NCI-H2196 (cell line): ENCODE results near the gene PRR16.

ENCODE experiments used
- DNase-seq: peaks from one replicate; lab custom pipeline; 2025; ENCODE audit not compliant: unreplicated experiment; lab: John Stamatoyannopoulos, UW

Gene PRR16

DNA sequence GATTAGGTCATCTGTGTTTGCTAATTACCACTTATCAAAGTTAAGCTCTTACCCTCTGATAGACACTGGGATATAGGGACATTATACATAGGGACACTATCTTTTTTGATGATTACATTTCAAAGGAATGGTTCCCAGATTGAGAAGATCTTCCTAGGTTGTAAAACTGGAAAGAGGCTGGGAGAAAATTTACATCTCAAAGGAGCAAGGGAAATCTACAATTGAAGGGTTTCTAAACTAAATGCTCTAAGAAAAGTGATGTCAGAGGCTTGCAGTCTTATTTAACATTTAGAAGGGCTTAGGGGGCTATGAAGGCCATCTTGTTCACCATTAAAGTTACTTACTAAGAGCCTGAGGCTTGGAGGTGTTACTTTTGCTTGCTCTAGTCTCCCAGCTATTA is 242.8 kb downstream of the PRR16 start:
- DNase-seq = no peak

DNA sequence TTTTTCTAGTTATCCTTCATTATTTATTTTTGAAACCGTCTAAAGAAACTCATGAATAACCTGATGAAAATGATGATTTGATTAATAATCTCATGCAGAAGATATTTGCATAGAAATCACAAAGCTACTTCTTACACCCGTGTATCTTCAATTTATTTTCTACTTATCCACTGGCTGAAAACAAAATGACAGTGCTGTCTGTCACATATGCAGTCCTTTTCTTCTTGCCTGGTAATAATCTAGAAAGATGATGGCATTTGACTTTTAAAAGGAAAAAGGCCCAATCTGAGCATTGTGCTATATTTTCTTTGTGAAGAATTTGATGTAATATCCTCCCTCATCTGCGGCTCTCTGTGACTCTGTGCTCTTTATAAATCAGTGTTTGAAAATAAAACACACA is 253.3 kb downstream of the PRR16 start:
- DNase-seq = no peak

DNA sequence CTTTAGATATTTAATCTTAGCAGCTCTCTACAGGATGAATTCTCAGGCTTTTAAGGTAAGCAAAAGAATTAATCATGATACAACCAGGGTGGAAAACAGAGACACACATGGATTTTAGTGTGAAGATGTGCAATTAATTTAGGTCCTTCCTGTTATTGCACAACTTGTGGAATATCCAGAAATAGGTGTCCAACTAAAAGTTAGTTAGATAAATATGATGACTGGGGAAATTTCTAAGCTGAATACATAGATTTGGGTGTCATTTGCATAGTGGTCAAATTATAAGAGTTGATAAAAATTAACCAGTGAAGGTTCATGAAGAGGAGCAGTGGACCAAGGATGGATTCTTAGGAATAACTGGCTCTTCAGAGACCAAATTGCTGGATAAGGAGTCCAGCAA is 266.1 kb downstream of the PRR16 start:
- DNase-seq = no peak

DNA sequence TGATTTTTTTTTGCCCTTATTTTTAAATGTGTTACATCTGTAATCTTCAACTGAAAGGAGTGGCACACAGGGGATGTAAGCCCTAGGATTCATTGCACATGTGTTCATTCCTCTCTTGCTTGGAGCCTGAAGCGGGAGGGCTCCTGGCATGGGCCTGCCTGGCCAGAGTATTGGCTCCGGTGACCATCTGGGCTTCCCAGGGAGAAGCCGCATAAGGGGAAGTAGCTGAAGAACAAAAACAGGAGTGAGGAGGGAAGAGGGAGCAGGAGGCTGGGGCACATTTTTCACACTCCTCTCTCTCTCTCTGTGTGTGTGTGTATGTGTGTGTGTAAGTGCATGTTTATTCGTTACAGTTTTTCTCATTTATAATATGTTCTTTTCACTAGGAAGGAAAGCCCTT is 269.9 kb downstream of the PRR16 start:
- no peak for DNase-seq

DNA sequence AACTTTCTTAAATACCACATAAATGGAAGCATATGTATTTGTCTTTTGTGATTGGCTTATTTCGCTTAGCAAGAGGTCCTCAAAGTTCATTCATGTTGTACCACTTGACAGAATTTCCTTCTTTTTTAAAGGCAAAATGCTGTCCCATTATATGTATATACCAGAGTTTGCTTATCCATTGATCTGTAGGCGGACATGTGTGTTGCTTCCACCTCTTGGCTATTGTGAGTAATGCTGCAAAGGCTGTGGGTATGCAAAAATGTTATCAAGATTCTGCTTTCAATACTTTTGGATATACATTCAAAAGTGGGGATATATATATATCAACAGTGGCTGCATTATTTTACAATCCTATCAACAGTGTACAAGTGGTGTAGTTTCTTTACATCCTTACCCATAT is 271.0 kb downstream of the PRR16 start:
- no peak for DNase-seq
